B cell (primary cell): Measurements from ENCODE around the gene MROH2A. TPM values are rescaled to one million over a fixed set of nuclear protein-coding genes. Genes with fewer than 3 reads are reported as not detected.

Experiments used
- ATAC-seq: fragments of 200-7000 bp; cut with Tn5 transposase; one replicate; pipeline ENCODE4 v1.10.0; 2021; ENCODE audit warnings: low read depth, mild to moderate bottlenecking, moderate number of reproducible peaks, moderate library complexity
- CTCF ChIA-PET: fragments of 350-600 bp; sonication (Branson Sonifier 250); formaldehyde crosslinking; loops from one replicate; lab custom pipeline; 2021; ENCODE audit warnings: antibody characterized with exemption, inconsistent platforms; lab: Charles Lee
- POLR2A ChIA-PET: fragments of 350-600 bp; sonication (Branson Sonifier 250); formaldehyde crosslinking; loops from one replicate; lab custom pipeline; 2021; ENCODE audit warnings: antibody characterized with exemption; lab: Charles Lee
- DNase-seq: peaks from one replicate; pipeline ENCODE4 v3.0.0; 2013
- H2AFZ ChIP-seq: 2 replicates; pipeline ENCODE4 v1.6.1; 2012; ENCODE audit warnings: mild to moderate bottlenecking, low read depth, low read length; ENCODE audit not compliant: insufficient read depth, poor library complexity, severe bottlenecking
- H3K27ac ChIP-seq, 2 donors: 1 replicate in 1 of 2; 2 replicates in 1 of 2; pipeline ENCODE4 v1.5.1; 2012 to 2013; ENCODE audit warnings: low read length in 2 of 2, mild to moderate bottlenecking in 2 of 2, moderate library complexity in 1 of 2
- H3K27me3 ChIP-seq, 4 experiments: fragments of 200-600 bp in 1 of 4; sonication (generic) in 1 of 4; replicated peaks in 1 of 4; 1 replicate in 2 of 4; 2 replicates in 2 of 4; pipeline versions ENCODE4 v1.6.1 to v1.7.0; 2013 to 2016; ENCODE audit warnings: low read length in 3 of 4, mild to moderate bottlenecking in 2 of 4, mixed read lengths in 1 of 4, moderate library complexity in 1 of 4; ENCODE audit not compliant: insufficient read depth in 4 of 4, control insufficient read depth in 3 of 4; ENCODE audit errors: control extremely low read depth in 1 of 4
- H3K36me3 ChIP-seq, 2 experiments: replicated peaks in 1 of 2; 1 replicate in 1 of 2; 2 replicates in 1 of 2; pipeline versions ENCODE4 v1.6.1 to v1.7.1; 2013; ENCODE audit warnings: low read length in 1 of 2; ENCODE audit not compliant: insufficient read depth in 2 of 2, control insufficient read depth in 1 of 2; ENCODE audit errors: control extremely low read depth in 1 of 2, extremely low read depth in 1 of 2
- H3K4me1 ChIP-seq, 2 donors: fragments of 200-600 bp in 1 of 2; sonication (generic) in 1 of 2; 1 replicate in 1 of 2; 2 replicates in 1 of 2; pipeline versions ENCODE4 v1.5.1 to v1.6.1; 2013 to 2017; ENCODE audit warnings: low read length in 2 of 2; ENCODE audit not compliant: control insufficient read depth in 2 of 2, insufficient read depth in 2 of 2
- H3K4me2 ChIP-seq: replicated peaks from 2 replicates; pipeline ENCODE3; 2012; ENCODE audit warnings: mild to moderate bottlenecking, low read depth, low read length; ENCODE audit not compliant: poor library complexity, severe bottlenecking
- H3K4me3 ChIP-seq, 5 experiments: fragments of 200-600 bp in 1 of 5; sonication (generic) in 1 of 5; 1 replicate in 3 of 5; 2 replicates in 2 of 5; pipeline versions ENCODE4 v1.5.1 to v1.7.0; 2011 to 2016; ENCODE audit warnings: low read length in 4 of 5, mild to moderate bottlenecking in 4 of 5, low read depth in 2 of 5, control low read depth in 1 of 5, moderate library complexity in 1 of 5; ENCODE audit not compliant: insufficient read depth in 1 of 5; ENCODE audit errors: control extremely low read depth in 1 of 5, extremely low read depth in 1 of 5
- H3K79me2 ChIP-seq: fragments of 200-600 bp; sonication (generic); one replicate; pipeline ENCODE4 v1.6.0; 2016; ENCODE audit warnings: low read length; ENCODE audit not compliant: control insufficient read depth, insufficient read depth
- H3K9ac ChIP-seq: fragments of 200-600 bp; sonication (generic); 2 replicates; pipeline ENCODE4 v1.6.1; 2017; ENCODE audit warnings: mild to moderate bottlenecking, low read length, moderate library complexity
- H3K9me3 ChIP-seq, 3 donors: one replicate each; pipeline versions ENCODE4 v1.6.1 to v1.7.1; 2013; ENCODE audit warnings: low read length in 2 of 3; ENCODE audit not compliant: control insufficient read depth in 2 of 3, insufficient read depth in 1 of 3; ENCODE audit errors: control extremely low read depth in 1 of 3
- H4K20me1 ChIP-seq: 2 replicates; pipeline ENCODE4 v1.6.0; 2012; ENCODE audit warnings: mild to moderate bottlenecking, low read length; ENCODE audit not compliant: insufficient read depth, control insufficient read depth, poor library complexity, severe bottlenecking
- H3K27ac Mint-ChIP-seq: one replicate; pipeline ENCODE4 v1.8.0; 2021; ENCODE audit warnings: mixed read lengths
- H3K27me3 Mint-ChIP-seq: one replicate; pipeline ENCODE4 v1.8.0; 2021; ENCODE audit warnings: mixed read lengths
- H3K4me1 Mint-ChIP-seq: one replicate; pipeline ENCODE4 v1.8.0; 2021; ENCODE audit warnings: mixed read lengths
- H3K4me3 Mint-ChIP-seq: one replicate; pipeline ENCODE4 v1.8.0; 2021; ENCODE audit warnings: mixed read lengths
- H3K9me3 Mint-ChIP-seq: one replicate; pipeline ENCODE4 v1.8.0; 2022; ENCODE audit warnings: mixed read lengths; ENCODE audit not compliant: insufficient read depth
- CTCF ChIP-seq: fragments of 200-600 bp; IDR thresholded peaks from one replicate; pipeline ENCODE4 v1.8.0; 2022; ENCODE audit warnings: antibody characterized with exemption, mild to moderate bottlenecking
- EZH2 ChIP-seq: IDR thresholded peaks from 2 replicates; pipeline ENCODE4 v1.6.1; 2012; ENCODE audit warnings: borderline replicate concordance, low read depth, mild to moderate bottlenecking, moderate library complexity, low read length; ENCODE audit not compliant: insufficient read depth, poor library complexity, severe bottlenecking
- WGBS: methylation state at CpG from one replicate; pipeline ENCODE4 v1.1.5; 2013; ENCODE audit warnings: missing lambda C conversion rate; ENCODE audit not compliant: insufficient coverage; 5-methylcytosine and 5-hydroxymethylcytosine counted together
- intact Hi-C: fragments of 100-400 bp; cut with micrococcal nuclease; formaldehyde crosslinking; loops from one replicate; pipeline ENCODE4 v1.10.0; 2022
- polyA plus RNA-seq: library from polyadenylated mRNA; depleted of rRNA; stranded (reverse); fragments of >200 nt; gene quantifications from 2 replicates; pipeline ENCODE4 v1.2.3, GENCODE V29; 2012
- total RNA-seq, 2 donors: library from RNA; stranded (reverse); fragments of 120-200 nt in 1 of 2; gene quantifications; 1 replicate in 1 of 2; 2 replicates in 1 of 2; pipeline versions ENCODE4 v1.2.3 to v1.2.4, GENCODE V29; 2013 to 2022

MROH2A gene
- total and polyA plus RNA-seq, 2 donors (not counting 1 experiment from before 2014, with no cell fraction given): not detected

GRCh38 chr2:233865838-233866237 lies 87.7 kb downstream of the MROH2A start:
- WGBS: no CpG with 5 or more reads among the region's 3 CpGs
- Histone ChIP-seq H3K9me3 (peaks cover 1 to 20% (median 4%) of the 10 kb centered on the region in 3 donors), H3K4me3 (no peak overlapping the region), H3K4me2 (no peak overlapping the region), H3K4me1 (peaks cover 0 to 6% of the 10 kb centered on the region in 2 donors), H4K20me1 (no peaks in the 10 kb centered on the region), H3K36me3 (no peaks in the 10 kb centered on the region), H3K9ac (no peak overlapping the region), H2AFZ (no peak overlapping the region), H3K27ac (no peak overlapping the region), H3K27me3 (peaks cover 0 to 4% (median 0%) of the 10 kb centered on the region in 4 experiments), H3K79me2 (no peaks in the 10 kb centered on the region)
- H3K4me3 Mint-ChIP-seq: peak overlapping the region; percentile 10
- CTCF ChIA-PET: no interaction called here
- DNase-seq (no peak), ATAC-seq (no peak)
- no peak overlapping the region for H3K27ac Mint-ChIP-seq
- H3K4me1 Mint-ChIP-seq: peaks cover 6% of the 10 kb centered on the region
- intact Hi-C loops: loop anchor here (10.0 kb wide), 1 partner anchor 1179 kb away; no protein-coding TSS in a partner anchor
- no peaks in the 10 kb centered on the region for H3K9me3 Mint-ChIP-seq
- POLR2A ChIA-PET: no interaction called here
- TF ChIP-seq CTCF (peak; percentile 45), EZH2 (no peak)
- peaks cover 3% of the 10 kb centered on the region for H3K27me3 Mint-ChIP-seq

GRCh38 chr2:233866479-233866878 lies 88.3 kb downstream of the MROH2A start:
- CTCF ChIA-PET: no interaction called here
- H3K9me3 Mint-ChIP-seq: no peaks in the 10 kb centered on the region
- H3K4me3 Mint-ChIP-seq: peak overlapping the region; percentile 46

More at GRCh38 chr2:233866479-233866878, 88.3 kb downstream of the MROH2A start:
- Histone ChIP-seq H3K79me2 (no peaks in the 10 kb centered on the region), H3K36me3 (no peaks in the 10 kb centered on the region), H3K27ac (no peak overlapping the region), H4K20me1 (no peaks in the 10 kb centered on the region), H3K4me1 (peaks cover 0 to 6% of the 10 kb centered on the region in 2 donors), H3K9ac (no peak overlapping the region), H3K9me3 (peaks cover 1 to 20% (median 4%) of the 10 kb centered on the region in 3 donors), H3K4me2 (no peak overlapping the region), H2AFZ (no peak overlapping the region), H3K4me3 (no peak overlapping the region), H3K27me3 (peaks cover 0 to 4% (median 0%) of the 10 kb centered on the region in 4 experiments)
- ATAC-seq (no peak), DNase-seq (no peak)
- POLR2A ChIA-PET: no interaction called here
- H3K27me3 Mint-ChIP-seq: peaks cover 7% of the 10 kb centered on the region
- no peak overlapping the region for H3K27ac Mint-ChIP-seq
- peaks cover 6% of the 10 kb centered on the region for H3K4me1 Mint-ChIP-seq
- no peak for TF ChIP-seq CTCF
- no peak for TF ChIP-seq EZH2
- 98% methylated on average over 9 of the region's 11 CpGs for WGBS
- intact Hi-C loops: loop anchor here (10.0 kb wide), 1 partner anchor 1178 kb away; no protein-coding TSS in a partner anchor
